Right cardiac atrium (tissue), 5 donors: ENCODE results near the gene VPS41. TPM values are rescaled to one million over a fixed set of nuclear protein-coding genes. Genes with fewer than 3 reads are reported as not detected.

Experiments used
- ATAC-seq, 2 donors: fragments of 200-7000 bp; cut with Tn5 transposase; one replicate each; pipeline versions ENCODE4 v1.8.0 to v1.9.1; 2020; ENCODE audit warnings: moderate library complexity in 2 of 2, mild to moderate bottlenecking in 1 of 2
- DNase-seq, 3 donors: peaks; one replicate each; pipeline ENCODE4 v3.0.0-alpha.2; 2020
- H3K27ac ChIP-seq: one replicate; pipeline ENCODE4 v1.5.1; 2013; ENCODE audit warnings: mild to moderate bottlenecking, low read length, control low read depth, moderate library complexity
- H3K27me3 ChIP-seq: one replicate; pipeline ENCODE4 v1.6.1; 2013; ENCODE audit not compliant: control insufficient read depth, insufficient read depth
- H3K4me1 ChIP-seq: one replicate; pipeline ENCODE4 v1.6.1; 2013; ENCODE audit warnings: low read length; ENCODE audit not compliant: control insufficient read depth, insufficient read depth
- H3K4me3 ChIP-seq: one replicate; pipeline ENCODE4 v1.5.1; 2013; ENCODE audit warnings: low read length, control low read depth
- H3K9me3 ChIP-seq: one replicate; pipeline ENCODE4 v1.6.1; 2013; ENCODE audit warnings: low read length; ENCODE audit not compliant: control insufficient read depth
- WGBS: extraction: QIAGEN DNeasy Blood & Tissue Kit; methylation state at CpG from one replicate; pipeline ENCODE4 v1.1.7; 2013; 5-methylcytosine and 5-hydroxymethylcytosine counted together
- intact Hi-C, 4 donors: fragments of 100-400 bp; cut with DNase I; formaldehyde crosslinking; loops; one replicate each; pipeline versions ENCODE4 v1.11.0 to v1.14.0; 2022 to 2023
- polyA plus RNA-seq: library from polyadenylated mRNA; stranded (reverse); fragments of 200-250 nt; gene quantifications from one replicate; pipeline ENCODE4 v1.2.3, GENCODE V29; 2013
- total RNA-seq, 4 donors: library from RNA; stranded (reverse); fragmentation: NEBNext Ultra II Directional; extraction: Animal tissue kit (Norgen Biotek cat#: 25700); gene quantifications; one replicate each; pipeline ENCODE4 v1.2.1, GENCODE V29; 2021
- donor health status: healthy with polysubstance abuse.
- donor health status: DM: no; HTN: yes; CAD: no.
- donor health status: DM: no; HTN: no; CAD: no.
- donor health status: DM: no; HTN: yes; CAD: no; lungs with severe emphysema.
- donor health status: DM: yes; HTN: yes; CAD: no.

Gene VPS41
- total and polyA plus RNA-seq, 5 donors, result 11.5 to 54.7 (median 45.5) TPM

GRCh38 chr7:38806912-38807311 is 102.1 kb downstream of the VPS41 start:
- no peaks in the 10 kb centered on the region for H3K27me3 ChIP-seq
- intact Hi-C loops, result no loop called here
- H3K4me3 ChIP-seq, result no peak overlapping the region
- H3K27ac ChIP-seq, result no peak overlapping the region
- H3K4me1 ChIP-seq, result no peaks in the 10 kb centered on the region
- ATAC-seq (no peak), DNase-seq (no peak)
- 75% methylated on average over 2 of the region's 2 CpGs for WGBS
- H3K9me3 ChIP-seq, result no peaks in the 10 kb centered on the region

- 64% methylated on average over 4 of the region's 4 CpGs for WGBS
- Histone ChIP-seq H3K9me3 (no peaks in the 10 kb centered on the region), H3K27me3 (no peaks in the 10 kb centered on the region), H3K4me3 (no peak overlapping the region), H3K27ac (no peak overlapping the region), H3K4me1 (no peaks in the 10 kb centered on the region)
- ATAC-seq (no peak), DNase-seq (no peak)
- intact Hi-C loops, result no loop called here
Measured at GRCh38 chr7:38801786-38802185, 107.2 kb downstream of the VPS41 start.

GRCh38 chr7:38798552-38799267 is 110.3 kb downstream of the VPS41 start:
- no peak for ATAC-seq

GRCh38 chr7:38796626-38797501 is 112.1 kb downstream of the VPS41 start:
- DNase-seq (peak in 2 of 3 donors; percentile 40 to 61), ATAC-seq (no peak)
- H3K4me3 ChIP-seq, result no peak overlapping the region
- no peaks in the 10 kb centered on the region for H3K4me1 ChIP-seq
- no peaks in the 10 kb centered on the region for H3K27me3 ChIP-seq
- intact Hi-C loops, result loop anchor here in 3 of 4 donors (5.0 to 10.0 kb wide), 5 partner anchors 128 to 728 kb away; no protein-coding TSS in a partner anchor
- H3K27ac ChIP-seq, result no peak overlapping the region
- 30% methylated on average over 8 of the region's 8 CpGs for WGBS
- no peaks in the 10 kb centered on the region for H3K9me3 ChIP-seq

More at GRCh38 chr7:38798552-38799267, 110.3 kb downstream of the VPS41 start:
- DNase-seq, result no peak
- H3K27me3 ChIP-seq, result no peaks in the 10 kb centered on the region
- no peaks in the 10 kb centered on the region for H3K4me1 ChIP-seq
- 93% methylated on average over 7 of the region's 7 CpGs for WGBS
- intact Hi-C loops, result loop anchor here in 3 of 4 donors (2.0 to 10.0 kb wide), 6 partner anchors 126 to 726 kb away; no protein-coding TSS in a partner anchor
- no peak overlapping the region for H3K4me3 ChIP-seq
- H3K27ac ChIP-seq, result no peak overlapping the region
- H3K9me3 ChIP-seq, result no peaks in the 10 kb centered on the region

GRCh38 chr7:38795593-38795992 is 113.4 kb downstream of the VPS41 start:
- Histone ChIP-seq H3K9me3 (no peaks in the 10 kb centered on the region), H3K27me3 (no peaks in the 10 kb centered on the region), H3K4me1 (no peaks in the 10 kb centered on the region), H3K27ac (no peak overlapping the region), H3K4me3 (no peak overlapping the region)
- 96% methylated on average over 2 of the region's 2 CpGs for WGBS
- DNase-seq (no peak), ATAC-seq (no peak)
- intact Hi-C loops, result loop anchor here in 3 of 4 donors (5.0 to 10.0 kb wide), 5 partner anchors 129 to 729 kb away; no protein-coding TSS in a partner anchor

- intact Hi-C loops, result no loop called here
Measured at GRCh38 chr7:38781991-38782390, 127.0 kb downstream of the VPS41 start.

GRCh38 chr7:38777609-38778008 is 131.4 kb downstream of the VPS41 start:
- DNase-seq (no peak), ATAC-seq (no peak)
- WGBS, result 46% methylated on average over 1 of the region's 1 CpG
- Histone ChIP-seq H3K9me3 (no peaks in the 10 kb centered on the region), H3K4me3 (no peak overlapping the region), H3K27ac (no peak overlapping the region), H3K4me1 (no peaks in the 10 kb centered on the region), H3K27me3 (no peaks in the 10 kb centered on the region)
- intact Hi-C loops, result no loop called here

More at GRCh38 chr7:38781991-38782390, 127.0 kb downstream of the VPS41 start:
- Histone ChIP-seq H3K4me3 (no peak overlapping the region), H3K27ac (no peak overlapping the region), H3K9me3 (no peaks in the 10 kb centered on the region), H3K4me1 (no peaks in the 10 kb centered on the region), H3K27me3 (no peaks in the 10 kb centered on the region)
- ATAC-seq (no peak), DNase-seq (no peak)

- Histone ChIP-seq H3K27ac (no peak overlapping the region), H3K9me3 (no peaks in the 10 kb centered on the region), H3K4me3 (no peak overlapping the region), H3K27me3 (no peaks in the 10 kb centered on the region), H3K4me1 (no peaks in the 10 kb centered on the region)
- intact Hi-C loops, result no loop called here
- WGBS, result 83% methylated on average over 3 of the region's 3 CpGs
- no peak for ATAC-seq
- no peak for DNase-seq
Measured at GRCh38 chr7:38775506-38776175, 133.3 kb downstream of the VPS41 start.

- 52% methylated on average over 2 of the region's 2 CpGs for WGBS
- ATAC-seq (no peak), DNase-seq (no peak)
- Histone ChIP-seq H3K9me3 (no peaks in the 10 kb centered on the region), H3K27me3 (no peaks in the 10 kb centered on the region), H3K27ac (no peak overlapping the region), H3K4me1 (no peaks in the 10 kb centered on the region), H3K4me3 (no peak overlapping the region)
- intact Hi-C loops, result no loop called here
Measured at GRCh38 chr7:38773430-38773829, 135.6 kb downstream of the VPS41 start.

- H3K9me3 ChIP-seq, result no peaks in the 10 kb centered on the region
- no peaks in the 10 kb centered on the region for H3K4me1 ChIP-seq
- no peak for DNase-seq
- H3K4me3 ChIP-seq, result no peak overlapping the region
- no peak overlapping the region for H3K27ac ChIP-seq
- no peaks in the 10 kb centered on the region for H3K27me3 ChIP-seq
- 87% methylated on average over 2 of the region's 2 CpGs for WGBS
- intact Hi-C loops, result no loop called here
- ATAC-seq, result no peak
Measured at GRCh38 chr7:38760226-38760625, 148.8 kb downstream of the VPS41 start.

GRCh38 chr7:38759028-38759427 is 150.0 kb downstream of the VPS41 start:
- Histone ChIP-seq H3K9me3 (no peaks in the 10 kb centered on the region), H3K27ac (no peak overlapping the region), H3K4me3 (no peak overlapping the region), H3K27me3 (no peaks in the 10 kb centered on the region), H3K4me1 (no peaks in the 10 kb centered on the region)
- DNase-seq (no peak), ATAC-seq (no peak)
- intact Hi-C loops, result no loop called here
- WGBS, result 93% methylated on average over 2 of the region's 2 CpGs
